MM.1S (cell line): ENCODE data around the gene FOSL1.

ENCODE experiments used
- DNase-seq: peaks from one replicate; pipeline ENCODE4 v3.0.0-alpha.2; 2015
- H2AFZ ChIP-seq: fragments of 300-600 bp; sonication (generic); 2 replicates; pipeline ENCODE4 v1.6.0; 2016; ENCODE audit warnings: antibody characterized with exemption, low read length
- H3F3A ChIP-seq: fragments of 300-600 bp; sonication (generic); 2 replicates; pipeline ENCODE4 v1.6.1; 2016; ENCODE audit warnings: mild to moderate bottlenecking, antibody characterized with exemption, low read length, moderate library complexity, mixed read lengths; ENCODE audit not compliant: insufficient read depth
- H3K27ac ChIP-seq: fragments of 300-600 bp; sonication (generic); 2 replicates; pipeline ENCODE4 v1.5.1; 2016; ENCODE audit warnings: mild to moderate bottlenecking, low read length
- H3K27me3 ChIP-seq: fragments of 300-600 bp; sonication (generic); replicated peaks from 2 replicates; pipeline ENCODE4 v1.6.0; 2016; ENCODE audit warnings: low read length; ENCODE audit not compliant: insufficient read depth
- H3K36me3 ChIP-seq: fragments of 300-600 bp; sonication (generic); replicated peaks from 2 replicates; pipeline ENCODE4 v1.6.1; 2016; ENCODE audit warnings: mild to moderate bottlenecking, low read length, mixed read lengths; ENCODE audit not compliant: insufficient read depth
- H3K4me1 ChIP-seq: fragments of 300-600 bp; sonication (generic); 2 replicates; pipeline ENCODE4 v1.6.1; 2016; ENCODE audit warnings: low read length, mixed read lengths
- H3K4me2 ChIP-seq: fragments of 300-600 bp; sonication (generic); 2 replicates; pipeline ENCODE4 v1.6.0; 2016; ENCODE audit warnings: low read depth, low read length
- H3K4me3 ChIP-seq: fragments of 300-600 bp; sonication (generic); 2 replicates; pipeline ENCODE4 v1.5.1; 2016; ENCODE audit warnings: low read length, mixed read lengths
- H3K79me2 ChIP-seq: fragments of 300-600 bp; sonication (generic); 2 replicates; pipeline ENCODE4 v1.6.1; 2016; ENCODE audit warnings: mixed run types, low read length, mixed read lengths
- H3K9ac ChIP-seq: fragments of 300-600 bp; sonication (generic); 2 replicates; pipeline ENCODE4 v1.6.1; 2016; ENCODE audit warnings: low read length, mixed read lengths
- H3K9me2 ChIP-seq: fragments of 300-600 bp; sonication (generic); replicated peaks from 2 replicates; pipeline ENCODE4 v1.6.1; 2016; ENCODE audit warnings: mild to moderate bottlenecking, low read length, mixed read lengths; ENCODE audit not compliant: insufficient read depth
- H3K9me3 ChIP-seq: fragments of 300-600 bp; sonication (generic); replicated peaks from 2 replicates; pipeline ENCODE4 v1.6.1; 2016; ENCODE audit warnings: mild to moderate bottlenecking, low read length, mixed read lengths; ENCODE audit not compliant: insufficient read depth
- H4K20me1 ChIP-seq: fragments of 300-600 bp; sonication (generic); 2 replicates; pipeline ENCODE4 v1.6.1; 2016; ENCODE audit warnings: mild to moderate bottlenecking, low read length, moderate library complexity, mixed read lengths; ENCODE audit not compliant: insufficient read depth
- EZH2 ChIP-seq: fragments of 300-600 bp; sonication (generic); optimal IDR thresholded peaks from 2 replicates; pipeline ENCODE3; 2017; ENCODE audit warnings: low read depth, mild to moderate bottlenecking, antibody characterized with exemption, low read length, mixed read lengths
- EZH2phosphoT487 ChIP-seq: fragments of 300-600 bp; sonication (generic); IDR thresholded peaks from 2 replicates; pipeline ENCODE4 v1.6.1; 2018; ENCODE audit warnings: antibody characterized with exemption, low read length
- TF ChIP-seq, protein P1 (sequence below): fragments of 300-600 bp; sonication (generic); IDR thresholded peaks from 2 replicates; pipeline ENCODE4 v1.5.1; 2016; ENCODE audit warnings: antibody characterized with exemption, low read length, mixed read lengths

FOSL1 gene

GRCh38 chr11:65891219-65892136, 8.7 kb downstream of the FOSL1 start:
- H3K27me3 ChIP-seq = no peaks in the 10 kb centered on the region; the same call in 1 of the 2 replicates
- TF ChIP-seq, protein P1, sequence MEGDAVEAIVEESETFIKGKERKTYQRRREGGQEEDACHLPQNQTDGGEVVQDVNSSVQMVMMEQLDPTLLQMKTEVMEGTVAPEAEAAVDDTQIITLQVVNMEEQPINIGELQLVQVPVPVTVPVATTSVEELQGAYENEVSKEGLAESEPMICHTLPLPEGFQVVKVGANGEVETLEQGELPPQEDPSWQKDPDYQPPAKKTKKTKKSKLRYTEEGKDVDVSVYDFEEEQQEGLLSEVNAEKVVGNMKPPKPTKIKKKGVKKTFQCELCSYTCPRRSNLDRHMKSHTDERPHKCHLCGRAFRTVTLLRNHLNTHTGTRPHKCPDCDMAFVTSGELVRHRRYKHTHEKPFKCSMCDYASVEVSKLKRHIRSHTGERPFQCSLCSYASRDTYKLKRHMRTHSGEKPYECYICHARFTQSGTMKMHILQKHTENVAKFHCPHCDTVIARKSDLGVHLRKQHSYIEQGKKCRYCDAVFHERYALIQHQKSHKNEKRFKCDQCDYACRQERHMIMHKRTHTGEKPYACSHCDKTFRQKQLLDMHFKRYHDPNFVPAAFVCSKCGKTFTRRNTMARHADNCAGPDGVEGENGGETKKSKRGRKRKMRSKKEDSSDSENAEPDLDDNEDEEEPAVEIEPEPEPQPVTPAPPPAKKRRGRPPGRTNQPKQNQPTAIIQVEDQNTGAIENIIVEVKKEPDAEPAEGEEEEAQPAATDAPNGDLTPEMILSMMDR = peak; percentile 32
- TF ChIP-seq EZH2phosphoT487 = no peak
- H3K4me1 ChIP-seq = peaks cover 29% of the 10 kb centered on the region
- peak overlapping the region; percentile 88 for H3K9ac ChIP-seq
- peak overlapping the region; percentile 81; the same call in 1 of the 2 replicates for H3K27ac ChIP-seq
- H4K20me1 ChIP-seq = no peaks in the 10 kb centered on the region
- H3K9me3 ChIP-seq = no peaks in the 10 kb centered on the region
- peaks cover 28% of the 10 kb centered on the region for H3K79me2 ChIP-seq
- no peaks in the 10 kb centered on the region for H3K36me3 ChIP-seq
- peaks cover 32% of the 10 kb centered on the region for H3F3A ChIP-seq
- H2AFZ ChIP-seq = no peak overlapping the region; the same call in 1 of the 2 replicates
- H3K9me2 ChIP-seq = no peaks in the 10 kb centered on the region
- DNase-seq = no peak
- H3K4me3 ChIP-seq = peak overlapping the region; percentile 84
- peak overlapping the region; percentile 97 for H3K4me2 ChIP-seq

GRCh38 chr11:65890324-65891218, 9.6 kb downstream of the FOSL1 start, which contains the start of gene CCDC85B:
Gene CCDC85B (plus strand): TSS chr11:65890673. CDS start chr11:65890784, 111 bp downstream.
- H3K27me3 ChIP-seq = no peaks in the 10 kb centered on the region
- peak within 1 kb of the TSS; percentile 69; the same call in 1 of the 2 replicates for H2AFZ ChIP-seq
- H3K4me2 ChIP-seq = peak within 1 kb of the TSS; percentile 97
- no peaks in the 10 kb centered on the region for H4K20me1 ChIP-seq
- TF ChIP-seq, protein P1 = peak; percentile 42
- no peak for TF ChIP-seq EZH2
- TF ChIP-seq EZH2phosphoT487 = no peak
- peaks cover 33% of the 10 kb centered on the region for H3K79me2 ChIP-seq
- peaks cover 32% of the 10 kb centered on the region for H3F3A ChIP-seq
- H3K27ac ChIP-seq = peak within 1 kb of the TSS; percentile 81
- H3K4me3 ChIP-seq = peak within 1 kb of the TSS; percentile 98
- DNase-seq = peak; percentile 97
- peaks cover 31% of the 10 kb centered on the region for H3K4me1 ChIP-seq
- H3K9me3 ChIP-seq = no peaks in the 10 kb centered on the region
- H3K9ac ChIP-seq = peak within 1 kb of the TSS; percentile 88
- H3K9me2 ChIP-seq = no peaks in the 10 kb centered on the region
- no peaks in the 10 kb centered on the region for H3K36me3 ChIP-seq

DNA sequence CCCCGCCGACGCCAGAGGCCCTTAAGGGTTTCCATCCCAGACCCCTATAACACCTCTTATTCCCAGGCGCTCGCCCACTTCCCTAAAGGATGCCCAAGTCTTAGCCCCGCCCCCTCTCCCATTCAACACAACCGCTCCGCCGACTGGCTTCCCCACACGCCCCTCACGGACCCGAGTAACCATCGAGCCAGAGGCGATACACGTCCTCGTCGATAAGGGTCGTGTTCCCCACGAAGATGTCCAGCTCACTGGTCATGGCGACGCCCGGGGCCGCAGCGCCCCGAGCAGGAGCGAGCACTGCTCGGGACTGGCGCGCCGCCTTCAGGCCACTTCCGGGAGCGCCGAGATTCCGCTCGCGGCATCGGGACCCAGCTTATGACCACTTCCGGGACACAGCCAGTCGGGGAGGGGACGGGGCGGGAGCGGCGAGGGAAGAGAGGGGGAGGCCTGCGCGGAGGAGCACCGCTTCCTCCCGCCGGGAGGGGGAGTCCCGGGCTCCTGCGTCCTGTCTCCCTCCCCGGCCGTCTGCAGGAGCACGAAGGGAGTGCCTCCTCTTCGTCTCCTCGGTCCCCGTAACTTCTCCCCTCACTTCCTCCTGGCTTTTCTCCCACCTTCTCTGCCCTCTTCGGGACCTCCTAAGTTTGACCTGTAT, 11.9 kb downstream of the FOSL1 start, which contains the start of gene FIBP:
TSS of gene FIBP (minus strand) at position 309 of the 652 bp plus-strand sequence. CDS start at position 256, 53 bp downstream.
- Histone ChIP-seq H3K4me1 (peaks cover 34% of the 10 kb centered on the region), H3K9me2 (no peaks in the 10 kb centered on the region), H2AFZ (peak within 1 kb of the TSS; percentile 96), H3F3A (peaks cover 23% of the 10 kb centered on the region), H3K9me3 (no peaks in the 10 kb centered on the region), H3K27ac (peak within 1 kb of the TSS; percentile 69), H3K4me2 (peak within 1 kb of the TSS; percentile 100), H3K27me3 (no peaks in the 10 kb centered on the region), H3K9ac (peak within 1 kb of the TSS; percentile 77), H3K36me3 (peaks cover 8% of the 10 kb centered on the region), H3K4me3 (peak within 1 kb of the TSS; percentile 98), H4K20me1 (no peaks in the 10 kb centered on the region), H3K79me2 (peaks cover 41% of the 10 kb centered on the region)
- no peak for TF ChIP-seq EZH2phosphoT487
- TF ChIP-seq EZH2 = no peak
- TF ChIP-seq, protein P1 = peak; percentile 79
- DNase-seq = peak; percentile 97
